Central memory CD4-positive, alpha-beta T cell (primary cell): ENCODE results near the gene MSRB3.
"Not testable (repeated sequence)": the region's sequence is repeated elsewhere in the genome, so short reads cannot be mapped to it uniquely, and the experiment has no call there.

ENCODE experiments used
- DNase-seq: peaks from one replicate; pipeline ENCODE4 v3.0.0; 2022

Gene MSRB3

DNA sequence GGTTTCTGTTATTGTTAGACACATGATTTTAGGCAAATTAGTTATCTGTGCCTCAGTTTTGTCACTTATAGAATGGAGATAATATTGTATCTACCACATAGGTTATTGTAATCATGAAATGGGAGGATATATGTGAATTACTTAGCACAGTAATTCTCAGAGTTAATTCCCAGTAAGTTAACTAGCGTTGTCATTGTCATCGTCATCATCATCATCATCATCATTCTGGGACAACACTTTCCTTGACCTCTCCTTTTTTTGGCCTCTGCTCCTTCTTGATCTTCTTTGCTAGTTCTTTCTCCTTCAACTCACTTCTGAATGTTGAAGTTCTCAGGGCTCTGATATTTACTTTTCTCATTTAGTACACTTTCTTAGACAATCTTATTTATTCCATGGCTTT is 13.8 kb downstream of the MSRB3 start:
- DNase-seq: no peak

DNA sequence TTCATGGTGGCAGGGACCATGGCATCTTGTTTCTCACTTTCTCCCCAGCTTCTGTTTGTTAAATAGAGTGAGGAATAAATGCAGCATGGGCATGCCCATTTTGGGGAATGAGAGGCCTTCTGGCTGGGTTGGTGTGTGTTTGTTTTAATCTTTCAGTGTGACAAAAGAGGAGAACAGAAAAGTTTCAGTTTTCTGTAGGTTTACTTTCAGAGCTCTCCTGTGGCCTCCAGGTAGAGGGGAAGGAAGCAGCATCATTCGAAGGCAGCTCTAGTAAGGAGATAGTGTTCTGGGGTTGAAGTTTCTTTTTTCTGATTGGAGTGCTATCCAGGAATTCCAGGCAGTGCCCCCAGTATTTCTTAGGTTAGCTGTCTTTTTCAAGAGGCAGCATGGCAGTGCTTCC is 15.3 kb downstream of the MSRB3 start:
- DNase-seq: no peak

DNA sequence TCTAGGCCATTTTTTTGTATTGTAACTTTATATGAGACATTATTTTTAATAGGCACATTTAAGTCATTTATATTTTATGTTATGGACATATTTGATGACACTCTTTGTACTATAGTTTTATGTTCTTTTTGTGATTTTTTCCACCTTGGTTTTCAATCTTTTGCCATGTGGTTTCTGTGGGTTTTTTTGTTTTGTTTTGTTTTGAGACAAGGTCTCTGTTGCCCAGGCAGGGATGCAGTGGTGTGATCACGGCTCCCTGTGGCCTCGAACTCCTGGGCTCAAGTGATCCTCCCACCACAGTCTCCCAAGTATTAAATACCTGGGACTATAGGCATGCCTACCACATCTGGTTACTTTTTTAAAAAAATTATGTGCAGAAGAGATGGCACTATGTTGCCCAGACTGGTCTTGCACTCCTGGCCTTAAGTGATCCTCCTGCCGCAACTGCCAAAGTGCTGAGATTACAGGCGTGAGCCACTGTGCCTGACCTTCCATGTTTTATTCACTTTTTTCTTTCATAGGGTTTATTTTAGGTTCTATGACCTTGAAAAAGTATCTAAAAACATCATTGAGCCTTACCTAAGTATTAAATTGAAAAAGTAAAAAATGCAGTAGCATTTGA is 16.3 kb downstream of the MSRB3 start:
- no peak for DNase-seq

DNA sequence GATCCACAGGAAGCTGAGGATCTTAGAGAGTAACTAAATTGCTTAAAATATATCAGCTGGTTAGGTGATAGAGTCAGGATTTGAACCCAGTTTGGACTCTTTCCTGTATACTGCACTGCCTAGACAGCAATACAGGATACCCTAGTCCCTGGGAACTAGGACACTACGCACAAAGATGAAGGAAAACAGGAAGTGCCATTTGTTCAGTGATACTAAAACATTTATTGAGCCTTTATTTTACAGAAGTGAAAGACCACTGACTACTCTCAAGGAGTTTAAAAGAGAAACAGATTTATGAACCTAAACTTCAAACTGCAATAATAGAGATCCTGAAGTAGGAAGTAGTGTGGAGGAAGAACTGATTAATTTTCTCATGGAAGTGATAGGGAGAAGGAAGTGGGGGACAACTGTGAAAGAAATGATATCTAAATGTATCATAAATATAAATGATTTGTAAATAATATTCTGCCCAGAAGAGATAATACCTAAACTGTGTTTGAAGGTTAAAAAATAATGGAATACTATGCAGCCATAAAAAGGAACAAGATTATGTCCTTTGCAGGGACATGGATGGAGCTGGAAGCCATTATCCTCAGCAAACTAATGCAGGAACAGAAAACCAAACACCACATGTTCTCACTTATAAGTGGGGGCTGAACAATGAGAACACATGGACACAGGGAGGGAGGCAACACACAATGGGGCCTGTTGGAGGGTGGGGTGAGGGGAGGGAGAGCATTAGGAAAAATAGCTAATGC is 18.2 kb downstream of the MSRB3 start:
- DNase-seq: no peak

DNA sequence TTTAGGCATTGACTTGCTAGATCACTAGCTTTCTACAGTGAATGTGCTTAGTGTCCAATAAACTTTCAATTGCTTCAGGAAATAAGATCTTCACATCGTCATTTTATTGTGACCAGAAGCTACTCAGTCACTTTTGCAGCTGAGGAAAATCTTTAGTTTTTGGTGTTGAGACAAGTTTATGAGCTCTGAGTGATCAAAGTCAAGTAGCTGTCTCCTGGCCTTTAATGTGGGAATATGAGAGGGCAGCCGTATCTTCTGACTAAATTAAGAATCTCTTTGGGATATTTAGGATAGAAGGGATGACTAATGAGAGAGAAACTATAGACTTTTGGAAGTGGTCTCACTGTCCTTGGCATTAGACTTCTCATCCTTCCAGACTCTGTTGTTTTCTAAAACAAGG is 21.6 kb downstream of the MSRB3 start:
- no peak for DNase-seq

DNA sequence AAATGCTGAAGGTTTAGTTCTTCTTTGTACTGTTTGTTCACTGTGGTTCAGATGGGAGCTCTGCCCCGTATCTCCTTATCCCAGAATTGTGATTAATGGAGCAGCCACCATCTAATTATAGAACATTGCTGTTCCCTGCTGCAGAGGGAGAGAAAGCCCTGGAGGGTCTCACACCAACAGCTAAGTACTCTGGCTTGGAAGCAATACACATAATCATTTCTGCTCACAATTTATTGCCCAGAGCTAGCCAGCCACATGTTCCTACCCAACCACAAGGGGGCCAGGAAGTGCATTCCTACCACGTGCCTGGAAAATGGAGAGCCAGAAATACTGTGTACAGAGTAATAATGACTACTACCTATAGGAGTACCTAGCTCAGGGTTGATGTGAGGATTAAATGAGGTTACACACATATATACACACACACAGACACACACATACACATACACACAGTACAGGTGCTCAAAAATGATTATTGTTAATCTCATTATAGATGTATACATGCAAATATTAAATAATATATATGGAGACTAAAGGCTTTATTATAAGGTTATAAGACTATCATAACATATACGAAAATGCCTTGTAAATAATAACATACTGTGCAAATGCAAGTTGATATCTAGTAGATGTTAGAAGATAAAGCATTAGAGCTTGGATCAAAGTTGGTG is 22.3 kb downstream of the MSRB3 start:
- DNase-seq: no peak

DNA sequence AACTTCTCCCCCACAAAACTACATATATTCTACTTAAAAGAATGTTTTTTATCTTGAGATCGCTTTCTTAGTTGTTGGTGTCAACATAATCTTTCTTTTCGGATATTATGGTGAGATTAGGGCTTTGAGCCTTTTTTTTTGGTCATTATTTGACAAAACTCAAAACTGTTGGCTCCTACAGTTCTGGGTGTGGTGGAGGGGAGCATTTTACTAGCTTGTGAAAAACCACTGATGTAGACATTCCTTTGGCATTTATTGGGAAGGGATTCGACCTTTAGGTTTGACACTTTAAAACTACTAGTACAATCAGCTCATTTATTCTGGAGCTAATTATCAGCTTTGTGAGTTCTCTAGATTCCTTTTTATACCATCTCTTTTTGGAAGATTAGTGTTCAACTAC is 24.4 kb downstream of the MSRB3 start:
- DNase-seq: no peak

DNA sequence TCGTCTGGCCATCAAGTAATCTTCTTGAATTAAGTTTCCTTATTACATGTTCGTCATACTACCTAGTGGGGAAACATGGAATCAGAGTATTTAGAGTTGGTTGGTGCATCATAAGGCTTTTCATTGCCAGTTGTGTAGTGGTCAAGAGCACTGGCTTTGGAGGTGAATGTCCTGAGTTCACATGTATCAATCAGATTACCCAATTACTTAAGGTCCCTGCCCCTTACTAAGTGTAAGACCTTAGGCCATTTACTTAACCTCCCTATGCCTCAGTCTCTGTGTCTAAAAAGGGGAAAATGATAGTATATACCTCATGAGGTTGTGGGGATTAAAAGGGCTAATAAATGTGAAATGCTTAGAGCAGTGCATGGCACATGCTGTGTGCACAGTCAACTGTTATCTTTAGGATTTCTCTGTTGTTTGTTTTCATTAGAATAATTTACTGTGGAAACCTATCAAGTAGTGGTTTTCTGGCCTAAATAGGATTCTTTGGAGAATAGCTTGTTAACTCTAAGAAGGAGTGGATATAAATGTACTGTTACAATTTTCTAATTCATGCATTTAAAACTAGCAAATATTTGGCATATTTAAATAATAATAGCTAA is 27.0 kb downstream of the MSRB3 start:
- DNase-seq: no peak

DNA sequence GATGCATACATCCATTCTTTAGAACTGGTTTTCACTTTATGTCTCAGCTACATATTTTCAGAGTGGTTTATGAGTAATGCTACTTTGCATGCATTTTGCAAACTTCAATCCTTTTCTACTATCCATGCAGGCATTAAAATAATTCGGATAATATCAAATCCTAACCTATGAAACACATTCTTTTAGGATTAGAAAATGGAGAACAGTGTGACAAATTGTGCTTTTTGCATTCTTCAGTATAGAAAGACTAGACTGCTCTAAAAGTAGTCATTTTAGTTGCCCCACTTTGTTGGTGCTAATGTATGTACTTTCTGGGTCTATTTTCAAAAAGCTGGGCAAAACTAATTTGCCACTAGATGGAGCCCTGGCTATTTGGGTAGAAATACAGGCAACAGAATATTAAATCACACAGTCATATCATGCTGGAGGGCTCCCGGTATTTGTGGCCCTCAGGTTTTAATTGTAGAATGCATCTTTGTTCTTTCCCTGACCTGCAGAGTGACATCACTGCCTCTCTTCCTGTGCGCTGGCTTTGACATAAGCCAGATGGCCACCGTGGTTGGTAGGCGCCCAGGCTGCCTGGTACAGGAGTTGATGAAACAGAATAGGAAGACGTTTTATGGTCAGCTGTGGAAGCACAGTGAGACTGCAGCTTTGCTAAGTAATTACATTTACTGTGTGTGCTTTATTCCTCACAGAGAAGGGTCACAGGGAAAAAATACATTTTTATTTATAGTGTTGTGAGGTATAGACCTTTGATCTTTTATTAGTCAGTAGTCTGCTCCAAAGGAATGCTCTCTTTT is 28.1 kb downstream of the MSRB3 start:
- DNase-seq: no peak

DNA sequence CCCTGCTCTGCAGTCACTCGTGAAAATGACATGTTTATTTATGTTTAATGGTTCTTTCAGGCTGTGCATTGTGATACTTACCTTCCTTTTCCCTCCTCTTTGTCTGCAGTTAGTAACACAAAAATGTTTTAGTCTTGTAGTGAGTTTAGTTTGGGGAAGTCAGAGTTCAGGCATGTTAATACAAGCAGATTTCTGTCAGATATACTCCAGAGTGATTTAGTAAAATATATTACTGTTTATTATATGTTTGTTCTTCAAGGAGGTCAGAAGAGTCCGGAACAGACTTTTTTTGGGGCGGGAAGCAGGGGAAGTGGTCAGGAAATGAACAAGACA is 28.7 kb downstream of the MSRB3 start:
- no peak for DNase-seq

DNA sequence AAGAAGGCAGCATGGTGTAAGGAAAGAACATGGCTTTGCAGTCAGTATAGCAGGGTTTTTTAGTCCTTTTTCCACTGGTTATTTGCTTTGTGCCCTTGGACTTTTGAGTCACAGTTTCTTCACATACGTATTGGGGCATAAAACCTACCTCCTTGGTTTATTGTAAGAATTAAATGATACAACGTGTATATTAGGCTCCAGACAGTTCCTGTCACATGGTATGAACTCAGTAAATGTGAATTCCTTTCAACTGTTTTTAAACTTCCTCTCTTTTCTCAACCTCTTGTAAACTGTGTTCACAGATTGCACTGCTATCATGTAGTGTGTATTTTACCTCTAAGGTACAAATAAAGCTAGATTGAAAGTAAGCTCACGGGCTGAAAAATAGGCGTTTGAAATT is 29.5 kb downstream of the MSRB3 start:
- DNase-seq: no peak

DNA sequence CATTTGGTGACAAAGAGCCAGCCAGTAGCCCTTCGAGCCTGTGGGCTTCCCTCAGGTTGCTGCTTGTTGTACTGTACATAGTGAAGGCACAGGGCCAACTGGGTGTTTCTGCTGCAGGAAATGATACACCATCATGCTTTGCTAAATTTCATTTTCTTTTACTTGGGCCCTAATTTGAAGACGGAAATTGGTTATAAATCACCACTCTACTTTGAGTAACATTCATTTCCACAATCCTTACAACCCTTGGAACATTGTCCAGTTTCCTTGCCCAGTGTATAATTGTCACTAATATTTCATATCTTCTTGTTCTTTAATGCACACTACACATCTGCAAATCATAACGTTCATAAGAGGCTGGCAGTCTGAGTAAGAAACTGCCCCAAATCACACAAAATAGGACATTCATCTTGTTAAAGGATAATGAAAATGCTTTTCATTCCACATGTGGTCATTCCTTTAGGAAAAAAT is 30.2 kb downstream of the MSRB3 start:
- DNase-seq: no peak

DNA sequence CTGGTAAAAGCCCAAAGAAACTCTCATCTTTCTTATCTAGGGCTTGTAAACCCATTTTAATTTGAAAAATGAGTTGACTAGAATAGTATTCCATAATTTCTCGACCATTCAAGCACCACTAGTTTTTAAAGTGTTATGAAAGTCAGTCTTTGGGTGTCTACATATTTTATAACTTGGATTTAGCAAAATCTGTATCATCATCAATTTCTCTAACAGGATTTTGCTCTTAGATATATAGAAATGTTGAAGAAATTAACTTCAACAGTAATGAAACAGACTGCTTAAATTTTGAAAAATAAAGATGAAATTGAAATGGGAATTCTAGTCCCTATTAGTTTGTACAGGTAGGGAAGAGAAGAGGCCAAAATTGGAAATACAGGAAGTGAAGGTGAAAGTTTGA is 32.8 kb downstream of the MSRB3 start:
- DNase-seq: no peak

DNA sequence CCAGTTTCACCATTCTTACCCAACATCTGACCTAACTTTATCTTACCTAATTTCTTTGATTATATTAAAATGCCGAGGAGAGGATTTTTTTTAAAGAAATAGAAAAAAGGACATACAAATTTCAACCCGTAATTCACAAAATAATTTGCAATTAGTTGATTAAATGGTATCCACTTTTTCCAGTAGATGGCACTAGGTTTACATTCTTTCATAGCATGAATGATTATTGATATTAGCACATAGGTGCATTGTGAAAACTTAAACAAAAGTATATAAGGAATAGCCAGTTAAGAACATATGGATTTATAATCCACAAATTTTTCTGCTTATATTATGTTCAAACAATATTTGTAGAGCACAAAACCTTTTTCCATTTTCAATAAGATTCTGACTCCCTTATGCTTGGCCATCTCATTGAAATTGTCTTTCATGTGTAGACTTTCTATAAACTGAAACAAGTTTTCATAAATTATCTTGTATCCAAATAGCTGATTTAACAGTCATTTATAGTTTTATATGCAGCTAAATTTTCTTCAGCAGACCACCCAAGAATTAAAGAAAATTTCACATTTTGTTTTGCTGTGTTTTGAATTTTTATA is 35.3 kb downstream of the MSRB3 start:
- no peak for DNase-seq

DNA sequence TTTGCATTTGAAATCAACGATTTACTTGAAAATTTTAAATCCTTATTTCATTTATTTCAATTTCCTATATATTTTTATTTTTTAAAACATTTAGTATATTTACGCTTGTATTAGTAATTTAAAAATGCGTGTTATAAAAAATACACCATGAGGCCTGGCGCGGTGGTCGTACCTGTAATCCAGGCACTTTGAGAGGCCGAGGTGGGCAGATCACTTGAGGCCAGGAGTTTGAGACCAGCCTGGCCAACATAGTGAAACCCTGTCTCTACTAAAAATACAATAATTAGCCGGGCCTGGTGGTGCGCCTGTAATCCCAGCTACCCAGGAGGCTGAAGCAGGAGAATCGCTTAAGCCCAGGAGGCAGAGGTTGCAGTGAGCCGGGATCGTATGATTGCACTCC is 36.8 kb downstream of the MSRB3 start:
- not testable (repeated sequence) for DNase-seq

DNA sequence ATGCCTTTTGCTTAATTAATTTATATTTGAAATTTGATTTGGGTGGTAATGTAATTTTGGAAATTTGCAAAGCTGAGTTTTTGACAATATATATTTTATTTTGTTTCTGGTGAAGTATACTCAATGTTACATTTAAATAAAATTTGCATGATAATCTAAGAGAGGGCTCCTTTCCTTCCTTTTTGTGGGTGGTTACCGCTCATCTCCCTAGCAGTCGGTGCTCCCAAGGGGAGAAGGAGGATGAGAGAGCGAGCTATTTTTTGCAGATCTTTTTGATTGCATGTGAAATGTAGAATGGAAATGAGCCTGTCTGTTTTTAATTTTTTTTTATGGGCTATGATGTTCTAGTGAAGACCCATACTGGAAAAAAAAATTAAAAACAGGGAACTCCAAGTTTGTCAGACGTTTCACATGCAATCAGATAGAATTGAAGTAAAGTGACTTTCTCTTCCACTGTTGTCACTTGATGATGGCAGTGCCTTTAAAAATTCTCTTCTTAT is 39.8 kb downstream of the MSRB3 start:
- no peak for DNase-seq

DNA sequence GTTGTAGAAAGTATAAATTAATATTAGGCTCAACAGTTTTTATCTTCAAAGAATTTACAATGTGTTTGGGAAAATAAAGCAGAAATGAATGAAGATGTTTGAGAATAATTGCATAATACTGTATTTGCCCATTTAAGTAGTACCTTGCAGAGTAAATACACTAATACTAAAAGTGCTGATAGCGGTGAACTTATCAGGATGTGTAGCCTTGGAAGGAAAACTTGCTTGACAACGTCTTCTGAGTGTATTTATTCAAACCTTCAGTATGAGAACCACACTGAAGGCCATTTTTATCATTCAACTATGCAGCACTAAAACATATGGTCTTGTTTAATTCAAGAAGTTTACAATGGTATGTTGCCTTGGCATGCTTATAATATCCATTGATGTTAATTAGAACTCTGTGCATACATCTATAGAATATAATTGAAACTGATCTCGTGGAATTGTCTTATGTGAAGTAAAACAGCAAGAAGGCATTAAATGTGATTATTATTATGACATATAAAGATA is 41.3 kb downstream of the MSRB3 start:
- DNase-seq: no peak

DNA sequence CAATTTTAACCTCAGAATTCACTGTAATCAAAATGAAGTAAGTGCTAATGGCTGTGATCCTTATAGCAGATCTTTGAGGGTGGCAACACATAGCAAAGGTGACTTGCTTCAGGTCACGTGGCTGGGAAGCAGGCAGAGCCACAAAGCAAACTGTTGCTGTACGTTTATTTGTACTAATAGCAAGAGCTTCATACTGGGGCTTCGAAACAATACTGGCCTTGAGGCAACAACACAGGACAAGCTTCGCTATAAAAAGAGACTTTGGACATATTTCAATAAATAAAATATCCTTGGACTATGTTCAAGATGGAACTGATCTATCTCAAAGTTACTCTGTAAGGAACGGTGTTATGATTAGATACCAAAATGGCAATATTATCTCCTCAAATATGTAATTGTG is 44.6 kb downstream of the MSRB3 start:
- no peak for DNase-seq

DNA sequence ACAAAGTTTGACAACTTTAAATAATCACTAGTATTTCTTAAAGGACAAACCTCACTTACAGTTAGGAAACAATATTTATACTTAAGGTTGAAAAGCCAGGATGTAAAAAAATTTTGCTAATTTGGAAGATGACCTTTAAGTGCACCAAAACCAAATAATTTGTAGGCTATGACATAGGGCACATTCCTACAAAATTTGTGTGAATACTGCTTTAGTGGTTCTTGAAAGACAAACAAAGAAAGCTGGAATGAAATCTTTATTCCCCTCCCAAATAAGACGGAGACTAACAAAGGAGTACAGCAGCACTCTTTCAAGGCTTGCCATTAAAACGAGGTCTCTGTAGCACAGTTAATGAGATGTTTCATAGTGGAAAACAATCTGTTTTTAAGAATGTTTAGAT is 45.6 kb downstream of the MSRB3 start:
- no peak for DNase-seq

DNA sequence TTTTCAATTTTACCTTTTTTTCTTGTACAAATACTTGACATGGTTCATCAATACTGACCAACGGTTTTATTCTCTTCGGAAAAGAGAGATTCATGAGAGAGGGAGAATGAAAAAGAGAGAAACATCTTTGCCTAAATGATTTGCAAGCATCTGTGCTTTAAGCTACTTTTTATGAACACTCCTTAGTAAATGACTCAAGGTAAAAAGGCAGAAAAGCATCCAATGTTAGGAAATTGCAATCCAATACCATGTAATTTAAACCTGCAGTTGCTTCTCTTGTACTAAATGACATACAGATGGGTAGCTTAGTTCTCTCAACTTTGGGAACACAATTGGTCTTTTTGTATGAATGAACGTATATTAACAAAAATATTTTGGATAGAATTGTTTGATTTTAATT is 46.1 kb downstream of the MSRB3 start:
- no peak for DNase-seq

DNA sequence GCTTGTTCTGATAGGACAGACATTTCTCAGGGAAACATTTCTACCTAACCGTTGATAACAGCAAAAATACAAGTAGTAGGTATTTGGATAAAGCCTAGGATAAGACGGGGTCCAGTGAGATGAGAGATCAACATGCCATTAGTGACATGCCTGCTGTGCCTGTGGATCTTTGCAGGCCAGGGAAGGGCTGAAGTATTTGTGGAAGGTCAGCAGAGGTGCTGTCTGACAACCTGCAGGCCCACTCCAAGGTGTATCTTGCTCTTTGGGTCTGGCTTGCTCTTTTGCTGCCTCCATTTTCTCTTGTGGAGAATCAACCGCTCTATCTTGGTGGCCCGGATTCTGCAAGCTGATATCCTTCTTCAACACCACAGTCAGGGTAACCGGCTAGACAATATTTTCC is 46.7 kb downstream of the MSRB3 start:
- no peak for DNase-seq

DNA sequence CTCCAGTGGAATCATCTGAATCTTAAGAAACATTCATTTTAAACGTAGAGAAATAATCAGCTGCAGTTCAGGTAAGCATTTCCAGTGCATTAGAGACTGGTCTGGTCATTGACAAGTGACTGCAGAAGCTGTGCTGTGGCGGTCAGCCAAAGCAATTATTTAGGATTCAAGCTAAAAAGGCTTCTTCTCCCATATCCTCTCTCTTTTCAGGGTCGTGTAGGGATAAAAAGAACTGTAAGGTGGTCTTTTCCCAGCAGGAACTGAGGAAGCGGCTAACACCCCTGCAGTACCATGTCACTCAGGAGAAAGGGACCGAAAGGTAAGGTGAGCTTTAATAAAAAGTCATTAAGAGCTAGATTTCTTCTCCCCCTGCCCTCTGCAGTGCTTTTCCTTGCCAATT is 48.1 kb downstream of the MSRB3 start:
- no peak for DNase-seq
